WTC11 (cell line): Measurements from ENCODE around the gene UBASH3A. TPM values are rescaled to one million over a fixed set of nuclear protein-coding genes. Genes with fewer than 3 reads are reported as not detected.

ENCODE experiments used
- ATAC-seq: fragments of 200-7000 bp; cut with Tn5 transposase; 2 replicates; pipeline ENCODE4 v1.10.0; 2021; ENCODE audit warnings: mild to moderate bottlenecking, moderate library complexity
- CTCF ChIA-PET: fragments of 300-600 bp; sonication (Branson Sonifier 250); formaldehyde crosslinking; loops from one replicate; lab custom pipeline; 2021; ENCODE audit warnings: antibody characterized with exemption; lab: Charles Lee
- POLR2A ChIA-PET: fragments of 350-600 bp; sonication (Branson Sonifier 250); formaldehyde crosslinking; loops from one replicate; lab custom pipeline; 2021; ENCODE audit warnings: antibody characterized with exemption; lab: Charles Lee
- DNase-seq: peaks from one replicate; pipeline ENCODE4 v3.0.0; 2021; ENCODE audit warnings: low spot score
- H3K27ac Mint-ChIP-seq: 2 replicates; pipeline ENCODE4 v1.8.0; 2021; ENCODE audit warnings: mixed read lengths
- H3K27me3 Mint-ChIP-seq: 2 replicates; pipeline ENCODE4 v1.8.0; 2021; ENCODE audit warnings: low read depth, mild to moderate bottlenecking, moderate library complexity, mixed read lengths
- H3K36me3 Mint-ChIP-seq: 2 replicates; pipeline ENCODE4 v1.8.0; 2021; ENCODE audit warnings: mixed read lengths
- H3K4me1 Mint-ChIP-seq: 2 replicates; pipeline ENCODE4 v1.8.0; 2022; ENCODE audit warnings: mixed read lengths
- H3K4me3 Mint-ChIP-seq: 2 replicates; pipeline ENCODE4 v1.8.0; 2021; ENCODE audit warnings: mild to moderate bottlenecking, moderate library complexity, mixed read lengths
- H3K9me3 Mint-ChIP-seq: 2 replicates; pipeline ENCODE4 v1.8.0; 2021; ENCODE audit warnings: mixed read lengths
- CREM ChIP-seq: sonication (generic); formaldehyde crosslinking; IDR thresholded peaks from 2 replicates; pipeline ENCODE4 v1.8.1; 2022; ENCODE audit warnings: mild to moderate bottlenecking, missing genetic modification reagents, moderate library complexity
- E2F5 ChIP-seq: sonication (generic); formaldehyde crosslinking; IDR thresholded peaks from 2 replicates; pipeline ENCODE4 v1.8.1; 2022; ENCODE audit warnings: mild to moderate bottlenecking, moderate library complexity, missing genetic modification reagents
- FOXK1 ChIP-seq: sonication (generic); formaldehyde crosslinking; IDR thresholded peaks from 2 replicates; pipeline ENCODE4 v1.8.0; 2022; ENCODE audit warnings: mild to moderate bottlenecking, moderate library complexity, missing genetic modification reagents
- FOXP1 ChIP-seq: sonication (generic); formaldehyde crosslinking; IDR thresholded peaks from 2 replicates; pipeline ENCODE4 v1.8.0; 2022; ENCODE audit warnings: missing genetic modification reagents, mild to moderate bottlenecking, moderate library complexity, borderline replicate concordance
- GABPB1 ChIP-seq: sonication (generic); formaldehyde crosslinking; IDR thresholded peaks from 2 replicates; pipeline ENCODE4 v1.8.1; 2023; ENCODE audit warnings: mild to moderate bottlenecking, missing genetic modification reagents
- IRF2 ChIP-seq: sonication (generic); formaldehyde crosslinking; IDR thresholded peaks from 2 replicates; pipeline ENCODE4 v1.8.0; 2022; ENCODE audit warnings: low read depth, missing genetic modification reagents, borderline replicate concordance
- MXD4 ChIP-seq: fragments of 250-450 bp; sonication (Bioruptor Pico); IDR thresholded peaks from 2 replicates; pipeline ENCODE4 v1.8.0; 2021; ENCODE audit warnings: mild to moderate bottlenecking, moderate library complexity, borderline replicate concordance
- NFE2L1 ChIP-seq: sonication (generic); formaldehyde crosslinking; IDR thresholded peaks from 2 replicates; pipeline ENCODE4 v1.8.1; 2023; ENCODE audit warnings: missing genetic modification reagents
- NR1H2 ChIP-seq: sonication (generic); formaldehyde crosslinking; IDR thresholded peaks from 2 replicates; pipeline ENCODE4 v1.9.0; 2021; ENCODE audit warnings: mild to moderate bottlenecking, moderate library complexity, missing genetic modification reagents
- NR2C2 ChIP-seq: sonication (generic); formaldehyde crosslinking; IDR thresholded peaks from 2 replicates; pipeline ENCODE4 v1.8.0; 2022; ENCODE audit warnings: mild to moderate bottlenecking, missing genetic modification reagents
- NR3C1 ChIP-seq: sonication (generic); formaldehyde crosslinking; conservative IDR thresholded peaks from 2 replicates; pipeline ENCODE4 v1.8.1; 2023; ENCODE audit warnings: low read depth, mild to moderate bottlenecking, missing genetic modification reagents
- PRDM15 ChIP-seq: sonication (generic); formaldehyde crosslinking; IDR thresholded peaks from 2 replicates; pipeline ENCODE4 v1.8.0; 2022; ENCODE audit warnings: missing genetic modification reagents
- TCF7 ChIP-seq: sonication (generic); formaldehyde crosslinking; IDR thresholded peaks from 2 replicates; pipeline ENCODE4 v1.8.0; 2022; ENCODE audit warnings: mild to moderate bottlenecking, low read depth, missing genetic modification reagents, moderate library complexity
- TEAD4 ChIP-seq: sonication (generic); formaldehyde crosslinking; IDR thresholded peaks from 2 replicates; pipeline ENCODE4 v1.8.0; 2022; ENCODE audit warnings: mild to moderate bottlenecking, missing genetic modification reagents
- ZBTB21 ChIP-seq: sonication (generic); formaldehyde crosslinking; IDR thresholded peaks from 2 replicates; pipeline ENCODE4 v1.8.1; 2023; ENCODE audit warnings: mild to moderate bottlenecking, missing genetic modification reagents, borderline replicate concordance
- total RNA-seq: library from RNA; stranded (reverse); gene quantifications from 3 replicates; pipeline ENCODE4 v1.2.3, GENCODE V29; 2021
- TF ChIP-seq, protein P1 (sequence below): fragments of 250-450 bp; sonication (Bioruptor Pico); IDR thresholded peaks from 2 replicates; pipeline ENCODE4 v1.9.0; 2021; ENCODE audit warnings: mild to moderate bottlenecking
- TF ChIP-seq, protein P2 (sequence below): sonication (generic); formaldehyde crosslinking; IDR thresholded peaks from 2 replicates; pipeline ENCODE4 v1.8.0; 2022; ENCODE audit warnings: mild to moderate bottlenecking, missing genetic modification reagents
- TF ChIP-seq, protein P3 (sequence below): fragments of 250-450 bp; sonication (Bioruptor Pico); IDR thresholded peaks from 2 replicates; pipeline ENCODE4 v1.8.0; 2021; ENCODE audit warnings: mild to moderate bottlenecking

The UBASH3A gene
- total RNA-seq, 1 experiment from 2014 or later, result not detected

DNA sequence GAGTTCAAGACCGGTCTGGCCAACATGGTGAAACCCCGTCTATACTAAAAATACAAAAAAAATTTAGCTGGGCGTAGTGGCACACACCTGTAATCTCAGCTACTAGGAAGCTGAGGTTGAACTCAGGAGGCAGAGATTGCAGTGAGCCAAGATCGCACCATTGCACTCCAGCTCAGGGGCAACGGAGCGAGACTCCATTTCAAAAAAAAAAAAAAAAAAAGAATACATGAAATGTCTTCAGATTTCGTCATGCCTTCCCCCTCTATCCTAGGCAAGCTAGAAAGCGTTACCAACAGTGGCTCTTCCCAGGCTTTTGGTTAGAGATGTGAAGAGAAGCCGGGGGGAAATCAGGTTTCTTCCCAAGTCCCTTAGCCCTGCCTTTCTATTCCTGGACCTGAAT lies 41.0 kb upstream of the UBASH3A start:
- TF ChIP-seq MXD4 (no peak), NR3C1 (CRISPR knock-in tag) (no peak), IRF2 (CRISPR knock-in tag) (no peak), FOXK1 (no peak), ZBTB21 (no peak), NR1H2 (CRISPR knock-in tag) (no peak), GABPB1 (CRISPR knock-in tag) (no peak), NFE2L1 (no peak), FOXP1 (CRISPR knock-in tag) (no peak)
- TF ChIP-seq, protein P1, sequence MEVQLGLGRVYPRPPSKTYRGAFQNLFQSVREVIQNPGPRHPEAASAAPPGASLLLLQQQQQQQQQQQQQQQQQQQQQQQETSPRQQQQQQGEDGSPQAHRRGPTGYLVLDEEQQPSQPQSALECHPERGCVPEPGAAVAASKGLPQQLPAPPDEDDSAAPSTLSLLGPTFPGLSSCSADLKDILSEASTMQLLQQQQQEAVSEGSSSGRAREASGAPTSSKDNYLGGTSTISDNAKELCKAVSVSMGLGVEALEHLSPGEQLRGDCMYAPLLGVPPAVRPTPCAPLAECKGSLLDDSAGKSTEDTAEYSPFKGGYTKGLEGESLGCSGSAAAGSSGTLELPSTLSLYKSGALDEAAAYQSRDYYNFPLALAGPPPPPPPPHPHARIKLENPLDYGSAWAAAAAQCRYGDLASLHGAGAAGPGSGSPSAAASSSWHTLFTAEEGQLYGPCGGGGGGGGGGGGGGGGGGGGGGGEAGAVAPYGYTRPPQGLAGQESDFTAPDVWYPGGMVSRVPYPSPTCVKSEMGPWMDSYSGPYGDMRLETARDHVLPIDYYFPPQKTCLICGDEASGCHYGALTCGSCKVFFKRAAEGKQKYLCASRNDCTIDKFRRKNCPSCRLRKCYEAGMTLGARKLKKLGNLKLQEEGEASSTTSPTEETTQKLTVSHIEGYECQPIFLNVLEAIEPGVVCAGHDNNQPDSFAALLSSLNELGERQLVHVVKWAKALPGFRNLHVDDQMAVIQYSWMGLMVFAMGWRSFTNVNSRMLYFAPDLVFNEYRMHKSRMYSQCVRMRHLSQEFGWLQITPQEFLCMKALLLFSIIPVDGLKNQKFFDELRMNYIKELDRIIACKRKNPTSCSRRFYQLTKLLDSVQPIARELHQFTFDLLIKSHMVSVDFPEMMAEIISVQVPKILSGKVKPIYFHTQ (CRISPR knock-in tag), result no peak
- TF ChIP-seq, protein P2, sequence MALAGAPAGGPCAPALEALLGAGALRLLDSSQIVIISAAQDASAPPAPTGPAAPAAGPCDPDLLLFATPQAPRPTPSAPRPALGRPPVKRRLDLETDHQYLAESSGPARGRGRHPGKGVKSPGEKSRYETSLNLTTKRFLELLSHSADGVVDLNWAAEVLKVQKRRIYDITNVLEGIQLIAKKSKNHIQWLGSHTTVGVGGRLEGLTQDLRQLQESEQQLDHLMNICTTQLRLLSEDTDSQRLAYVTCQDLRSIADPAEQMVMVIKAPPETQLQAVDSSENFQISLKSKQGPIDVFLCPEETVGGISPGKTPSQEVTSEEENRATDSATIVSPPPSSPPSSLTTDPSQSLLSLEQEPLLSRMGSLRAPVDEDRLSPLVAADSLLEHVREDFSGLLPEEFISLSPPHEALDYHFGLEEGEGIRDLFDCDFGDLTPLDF (CRISPR knock-in tag), result no peak
- TF ChIP-seq, protein P3, sequence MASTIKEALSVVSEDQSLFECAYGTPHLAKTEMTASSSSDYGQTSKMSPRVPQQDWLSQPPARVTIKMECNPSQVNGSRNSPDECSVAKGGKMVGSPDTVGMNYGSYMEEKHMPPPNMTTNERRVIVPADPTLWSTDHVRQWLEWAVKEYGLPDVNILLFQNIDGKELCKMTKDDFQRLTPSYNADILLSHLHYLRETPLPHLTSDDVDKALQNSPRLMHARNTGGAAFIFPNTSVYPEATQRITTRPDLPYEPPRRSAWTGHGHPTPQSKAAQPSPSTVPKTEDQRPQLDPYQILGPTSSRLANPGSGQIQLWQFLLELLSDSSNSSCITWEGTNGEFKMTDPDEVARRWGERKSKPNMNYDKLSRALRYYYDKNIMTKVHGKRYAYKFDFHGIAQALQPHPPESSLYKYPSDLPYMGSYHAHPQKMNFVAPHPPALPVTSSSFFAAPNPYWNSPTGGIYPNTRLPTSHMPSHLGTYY (CRISPR knock-in tag), result no peak
- Mint-ChIP-seq H3K36me3 (peaks cover 12% of the 10 kb centered on the region), H3K27ac (no peak overlapping the region), H3K27me3 (no peaks in the 10 kb centered on the region; the same call in 1 of the 2 replicates), H3K4me1 (peaks cover 2% of the 10 kb centered on the region; the same call in 1 of the 2 replicates), H3K9me3 (peaks cover 24% of the 10 kb centered on the region), H3K4me3 (no peak overlapping the region)
- POLR2A ChIA-PET, result no interaction called here
- DNase-seq, result no peak
- ATAC-seq, result no peak
- CTCF ChIA-PET, result interaction anchor here (0.6 to 2.3 kb wide), 6 partner anchors 19 to 360 kb away, joined by 3 to 10 read pairs (median 3); no protein-coding TSS in a partner anchor

DNA sequence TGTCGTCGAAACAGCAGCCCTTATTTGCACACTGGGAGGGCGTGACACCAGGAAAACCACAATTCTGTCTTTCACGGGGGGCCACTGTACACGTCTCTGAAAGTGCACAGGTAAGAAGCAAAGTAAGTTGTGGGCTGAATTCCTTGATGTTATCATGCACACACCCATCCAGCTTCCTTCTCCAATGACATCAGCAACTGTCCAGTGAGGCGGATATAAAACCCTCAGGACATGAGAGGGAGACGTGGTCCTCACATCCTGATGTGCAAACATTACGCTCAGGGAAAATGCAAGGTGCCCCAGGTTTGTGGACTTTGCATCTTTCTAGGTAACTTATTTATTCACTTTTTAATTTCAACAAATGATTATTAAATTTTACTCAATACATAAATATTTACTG lies 40.4 kb upstream of the UBASH3A start:
- ATAC-seq (no peak), DNase-seq (no peak)
- TF ChIP-seq CREM (no peak), NR2C2 (no peak), E2F5 (CRISPR knock-in tag) (no peak), PRDM15 (CRISPR knock-in tag) (no peak), TEAD4 (CRISPR knock-in tag) (no peak), TCF7 (no peak)
- TF ChIP-seq, protein P2 (CRISPR knock-in tag), result no peak
- no peak overlapping the region for H3K4me3 Mint-ChIP-seq
- H3K27me3 Mint-ChIP-seq, result no peaks in the 10 kb centered on the region; the same call in 1 of the 2 replicates
- CTCF ChIA-PET, result interaction anchor here (0.6 kb wide), 1 partner anchor 18 kb away, joined by 3 read pairs; no protein-coding TSS in a partner anchor
- peaks cover 12% of the 10 kb centered on the region for H3K36me3 Mint-ChIP-seq
- POLR2A ChIA-PET, result no interaction called here
- H3K9me3 Mint-ChIP-seq, result peaks cover 20% of the 10 kb centered on the region
- no peak overlapping the region for H3K27ac Mint-ChIP-seq
- H3K4me1 Mint-ChIP-seq, result peaks cover 2% of the 10 kb centered on the region; the same call in 1 of the 2 replicates
